HG02678 (cell line): ENCODE measurements around the gene OR4C13.
"Not testable (repeated sequence)": the region's sequence is repeated elsewhere in the genome, so short reads cannot be mapped to it uniquely, and the experiment has no call there.

Source experiments
- ATAC-seq: cut with Tn5 transposase; IDR thresholded peaks from one replicate; pipeline ENCODE4 v1.9.1; 2021; ENCODE audit warnings: mild to moderate bottlenecking, moderate library complexity; ENCODE audit not compliant: unreplicated experiment

OR4C13 gene

DNA sequence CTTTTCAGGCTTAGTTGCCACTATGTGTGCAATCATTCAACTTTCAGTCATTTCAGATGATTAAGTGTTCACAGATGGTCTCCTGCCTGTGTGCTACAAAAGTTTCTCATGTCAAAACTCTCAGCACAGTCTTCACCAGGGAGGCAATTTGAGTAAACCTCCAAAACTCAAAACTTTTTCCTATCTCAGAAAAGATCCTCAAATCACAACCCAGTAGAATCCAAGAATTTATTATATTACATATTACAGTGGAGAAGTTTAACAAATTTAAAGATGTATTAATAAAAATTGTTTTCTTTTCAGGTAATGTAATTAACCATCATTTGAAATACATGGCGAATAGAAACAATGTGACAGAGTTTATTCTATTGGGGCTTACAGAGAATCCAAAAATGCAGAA, at the start of gene OR4C13:
Gene OR4C13, plus strand, starts transcription at position 301 of the 400 bp plus-strand sequence. Its CDS starts 32 bp downstream, at position 333.
- ATAC-seq = no peak

DNA sequence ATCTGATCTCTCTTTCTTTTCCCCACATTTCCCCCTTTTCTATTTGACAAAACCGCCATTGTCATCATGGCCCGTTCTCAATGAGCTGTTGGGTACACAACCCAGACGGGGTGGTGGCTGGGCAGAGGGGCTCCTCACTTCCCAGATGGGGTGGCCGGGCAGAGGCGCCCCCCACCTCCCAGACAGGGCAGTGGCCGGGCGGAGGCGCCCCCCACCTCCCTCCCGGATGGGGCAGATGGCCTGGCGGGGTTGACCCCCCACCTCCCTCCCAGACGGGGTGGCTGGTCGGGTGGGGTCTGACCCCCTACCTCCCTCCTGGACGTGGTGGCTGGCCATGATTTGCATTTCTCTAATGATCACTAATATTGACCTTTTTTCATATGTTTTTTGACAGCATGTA, 40.7 kb upstream of the OR4C13 start:
- ATAC-seq = not testable (repeated sequence)

DNA sequence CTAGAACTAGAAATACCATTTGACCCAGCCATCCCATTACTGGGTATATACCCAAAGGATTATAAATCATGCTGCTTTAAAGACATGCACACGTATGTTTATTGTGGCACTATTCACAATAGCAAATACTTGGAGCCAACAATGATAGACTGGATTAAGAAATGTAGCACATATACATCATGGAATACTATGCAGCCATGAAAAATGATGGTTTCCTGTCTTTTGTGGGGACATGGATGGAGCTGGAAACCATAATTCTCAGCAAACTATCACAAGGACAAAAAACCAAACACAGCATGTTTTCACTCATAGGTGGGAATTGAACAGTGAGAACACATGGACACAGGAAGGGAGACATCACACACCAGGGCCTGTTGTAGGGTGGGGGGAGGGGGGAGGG, 3.5 kb upstream of the OR4C13 start:
- ATAC-seq = not testable (repeated sequence)

DNA sequence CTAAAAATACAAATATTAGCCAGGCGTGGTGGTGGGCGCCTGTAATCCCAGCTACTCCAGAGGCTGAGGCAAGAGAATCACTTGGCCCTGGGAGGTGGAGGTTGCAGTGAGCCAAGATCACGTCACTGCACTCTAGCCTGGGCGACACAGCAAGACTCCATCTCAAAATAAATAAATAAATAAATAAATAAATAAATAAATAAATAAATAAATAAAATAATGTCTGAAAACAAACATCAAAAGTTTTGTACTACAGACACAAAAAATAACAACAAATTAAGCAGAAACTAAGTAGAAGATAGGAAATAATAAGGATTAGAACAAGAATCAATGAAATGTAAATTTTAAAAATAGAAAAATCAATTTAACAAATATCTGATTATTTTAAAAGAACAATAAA, 21.2 kb downstream of the OR4C13 start:
- ATAC-seq = not testable (repeated sequence)

DNA sequence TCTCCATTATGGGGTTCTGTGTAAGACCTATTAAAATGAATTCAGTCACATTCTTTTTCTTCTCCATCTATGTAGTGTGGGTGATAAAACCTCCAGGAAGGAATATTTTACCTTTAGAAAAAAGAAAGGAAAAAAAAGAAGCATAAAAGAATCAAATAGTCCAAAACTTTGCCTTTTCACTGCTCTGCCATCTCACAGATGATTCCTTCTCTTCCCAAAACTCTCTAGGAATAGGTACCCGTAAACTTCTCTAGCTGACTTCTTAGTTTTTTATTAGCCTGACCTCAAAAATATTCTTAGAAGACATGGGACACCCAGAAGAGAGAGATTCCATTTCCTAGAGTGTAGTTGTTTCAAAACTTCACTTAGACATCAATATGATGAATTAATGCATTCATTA, 30.2 kb downstream of the OR4C13 start, which contains the start of gene OR4C12:
Gene OR4C12, minus strand, starts transcription at position 101 of the 400 bp plus-strand sequence. Its CDS starts 34 bp downstream, at position 67.
- not testable (repeated sequence) for ATAC-seq

DNA sequence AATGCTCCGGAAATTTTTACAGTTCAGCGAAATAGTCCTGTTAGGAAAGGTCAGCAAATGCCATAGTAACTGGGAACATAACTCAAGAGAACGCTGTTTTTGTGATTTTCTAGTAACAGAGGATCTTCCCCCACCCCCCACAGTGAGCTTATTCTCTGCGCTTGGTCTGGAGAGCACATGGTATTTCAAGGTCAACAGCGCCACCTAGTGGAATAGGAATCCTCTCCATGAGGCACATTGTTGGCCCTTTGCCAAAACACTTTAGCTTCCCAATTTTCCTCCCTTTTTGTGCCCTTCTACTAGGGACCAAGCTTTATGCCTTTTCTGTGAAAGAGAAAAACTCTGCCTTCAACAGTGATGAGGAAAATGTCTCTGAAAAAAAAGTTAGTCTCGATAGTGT, 43.4 kb downstream of the OR4C13 start:
- no peak for ATAC-seq
